Measurements from ENCODE around the gene ZBTB7C.

ZBTB7C gene

GRCh38 chr18:48351216-48352050, 57.8 kb downstream of the ZBTB7C start:
- no peak for DNase-seq

GRCh38 chr18:48348739-48349138, 60.4 kb downstream of the ZBTB7C start:
- DNase-seq, result no peak

- no peak for DNase-seq
Observed at GRCh38 chr18:48347756-48348326, 61.3 kb downstream of the ZBTB7C start.

GRCh38 chr18:48345596-48345995, 63.6 kb downstream of the ZBTB7C start:
- no peak for DNase-seq

- DNase-seq, result no peak
Observed at GRCh38 chr18:48342581-48342980, 66.6 kb downstream of the ZBTB7C start.

- no peak for DNase-seq
Observed at GRCh38 chr18:48342125-48342524, 67.1 kb downstream of the ZBTB7C start.

GRCh38 chr18:48340560-48340959, 68.6 kb downstream of the ZBTB7C start:
- no peak for DNase-seq

- no peak for DNase-seq
Observed at GRCh38 chr18:48339692-48340091, 69.5 kb downstream of the ZBTB7C start.

GRCh38 chr18:48338915-48339314, 70.3 kb downstream of the ZBTB7C start:
- no peak for DNase-seq

GRCh38 chr18:48337053-48337452, 72.1 kb downstream of the ZBTB7C start:
- no peak for DNase-seq

GRCh38 chr18:48336332-48336731, 72.9 kb downstream of the ZBTB7C start:
- DNase-seq, result no peak

GRCh38 chr18:48335829-48336228, 73.4 kb downstream of the ZBTB7C start:
- DNase-seq, result no peak

GRCh38 chr18:48334845-48335244, 74.3 kb downstream of the ZBTB7C start:
- no peak for DNase-seq

GRCh38 chr18:48333563-48333962, 75.6 kb downstream of the ZBTB7C start:
- no peak for DNase-seq

- no peak for DNase-seq
Observed at GRCh38 chr18:48330016-48330991, 78.9 kb downstream of the ZBTB7C start.

GRCh38 chr18:48328473-48329210, 80.5 kb downstream of the ZBTB7C start:
- DNase-seq, result no peak

GRCh38 chr18:48326901-48327675, 82.1 kb downstream of the ZBTB7C start:
- no peak for DNase-seq

GRCh38 chr18:48325115-48325665, 84.0 kb downstream of the ZBTB7C start:
- no peak for DNase-seq

GRCh38 chr18:48324651-48325050, 84.5 kb downstream of the ZBTB7C start:
- no peak for DNase-seq

- DNase-seq, result no peak
Observed at GRCh38 chr18:48323151-48323550, 86.0 kb downstream of the ZBTB7C start.

GRCh38 chr18:48321536-48321935, 87.6 kb downstream of the ZBTB7C start:
- DNase-seq, result no peak

- DNase-seq, result no peak
Observed at GRCh38 chr18:48321121-48321520, 88.1 kb downstream of the ZBTB7C start.

All from activated CD4-positive, alpha-beta T cell treated with anti-CD3 and anti-CD28 coated beads for 48 hours (primary cell).